Femur (tissue), 1 donor: Measurements from ENCODE around the gene ALOX5AP.

Experiments
- DNase-seq: peaks from one replicate; pipeline ENCODE4 v3.0.0-alpha.2; 2017

The ALOX5AP gene

DNA sequence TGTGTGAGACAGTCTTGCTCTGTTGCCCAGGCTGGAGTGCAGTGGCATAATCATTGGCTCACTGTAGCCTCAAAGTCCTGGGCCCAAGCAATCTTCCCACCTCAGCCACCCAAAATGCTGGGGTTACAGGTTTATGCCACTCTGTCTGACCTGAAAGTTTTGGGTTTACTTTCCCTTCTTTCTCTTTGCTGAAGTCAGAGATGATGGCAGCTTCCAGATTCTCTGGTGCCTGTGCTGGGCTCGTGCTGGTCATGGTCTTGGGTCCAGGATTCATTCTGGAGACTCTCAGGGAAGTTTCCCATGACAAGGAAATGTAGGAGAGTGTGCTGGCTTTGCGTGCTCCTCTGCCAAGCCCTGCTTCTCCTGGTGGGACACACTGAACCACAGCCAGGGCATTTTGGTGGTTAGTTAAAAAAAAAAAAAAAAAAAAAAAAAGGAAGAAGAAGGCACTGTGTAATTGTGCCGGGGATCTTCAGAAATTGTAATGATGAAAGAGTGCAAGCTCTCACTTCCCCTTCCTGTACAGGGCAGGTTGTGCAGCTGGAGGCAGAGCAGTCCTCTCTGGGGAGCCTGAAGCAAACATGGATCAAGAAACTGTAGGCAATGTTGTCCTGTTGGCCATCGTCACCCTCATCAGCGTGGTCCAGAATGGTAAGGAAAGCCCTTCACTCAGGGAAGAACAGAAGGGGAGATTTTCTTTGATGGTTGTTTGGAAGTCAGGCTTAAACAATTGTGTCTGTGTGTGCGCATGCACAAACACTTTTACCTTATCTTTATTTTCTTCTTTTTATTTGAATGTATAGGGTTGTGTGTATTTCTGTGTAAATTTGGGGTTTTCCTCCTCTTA is at the start of gene ALOX5AP:
Gene ALOX5AP (plus strand): TSS at position 519 of the 847 bp plus-strand sequence. CDS start 63 bp downstream, at position 582.
- DNase-seq = no peak

DNA sequence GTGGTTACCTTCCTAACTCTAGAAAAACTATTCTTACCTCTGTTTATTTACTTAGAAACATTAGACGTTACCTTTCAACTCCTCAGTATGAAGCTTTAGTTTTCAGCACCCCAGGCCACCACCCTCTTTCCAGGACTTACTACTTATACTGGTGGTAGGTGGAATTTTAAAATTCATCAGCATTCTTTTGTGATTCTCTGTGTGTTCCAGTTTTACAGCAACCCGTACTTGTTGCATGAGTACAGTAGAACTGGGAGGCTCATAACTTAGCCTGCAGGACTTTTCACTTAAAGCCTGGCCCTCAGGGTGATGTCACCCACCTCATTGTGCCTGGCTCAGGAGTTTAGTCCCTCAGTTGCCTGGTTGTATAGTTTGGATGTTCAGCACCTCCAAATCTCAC is 49.4 kb upstream of the ALOX5AP start:
- DNase-seq = no peak

DNA sequence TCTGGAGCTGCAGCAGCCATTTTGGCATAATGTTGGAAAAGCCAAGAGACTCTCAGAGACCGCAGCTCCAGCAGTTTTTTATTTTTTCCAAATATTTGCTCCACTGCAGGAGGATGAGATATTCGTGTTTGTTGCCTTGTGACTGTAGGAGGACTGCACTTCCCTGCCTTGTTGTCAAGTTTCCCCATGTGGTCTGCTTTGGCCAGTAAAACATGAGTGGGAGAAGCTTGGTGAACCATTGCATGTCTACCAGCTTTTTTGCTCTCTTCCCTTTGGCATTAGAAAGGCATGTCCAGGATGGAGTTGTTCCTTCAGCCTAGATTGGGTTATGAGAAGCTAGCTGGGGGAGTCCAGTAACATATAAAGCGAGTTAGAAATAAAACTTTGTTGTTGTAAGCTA is 47.7 kb upstream of the ALOX5AP start:
- no peak for DNase-seq

DNA sequence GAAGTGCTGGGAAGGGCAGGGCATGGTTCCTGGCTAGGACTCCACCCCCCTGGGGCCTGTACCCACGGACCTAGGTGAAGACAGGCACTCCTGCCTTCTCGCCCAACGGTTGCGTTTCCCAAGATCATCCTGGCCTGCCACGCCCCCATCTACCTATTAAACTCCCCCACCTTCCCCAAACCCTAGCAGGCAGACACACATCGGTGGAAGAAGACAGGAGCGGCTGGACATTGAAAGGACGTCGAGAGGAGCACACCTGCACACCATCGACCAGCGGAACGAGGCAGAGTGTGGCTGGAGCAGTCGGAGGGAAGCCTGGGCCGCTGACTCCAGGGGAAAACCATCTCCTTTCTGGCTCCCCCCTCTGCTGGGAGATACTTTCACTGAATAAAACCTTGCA is 45.6 kb upstream of the ALOX5AP start:
- DNase-seq = no peak

DNA sequence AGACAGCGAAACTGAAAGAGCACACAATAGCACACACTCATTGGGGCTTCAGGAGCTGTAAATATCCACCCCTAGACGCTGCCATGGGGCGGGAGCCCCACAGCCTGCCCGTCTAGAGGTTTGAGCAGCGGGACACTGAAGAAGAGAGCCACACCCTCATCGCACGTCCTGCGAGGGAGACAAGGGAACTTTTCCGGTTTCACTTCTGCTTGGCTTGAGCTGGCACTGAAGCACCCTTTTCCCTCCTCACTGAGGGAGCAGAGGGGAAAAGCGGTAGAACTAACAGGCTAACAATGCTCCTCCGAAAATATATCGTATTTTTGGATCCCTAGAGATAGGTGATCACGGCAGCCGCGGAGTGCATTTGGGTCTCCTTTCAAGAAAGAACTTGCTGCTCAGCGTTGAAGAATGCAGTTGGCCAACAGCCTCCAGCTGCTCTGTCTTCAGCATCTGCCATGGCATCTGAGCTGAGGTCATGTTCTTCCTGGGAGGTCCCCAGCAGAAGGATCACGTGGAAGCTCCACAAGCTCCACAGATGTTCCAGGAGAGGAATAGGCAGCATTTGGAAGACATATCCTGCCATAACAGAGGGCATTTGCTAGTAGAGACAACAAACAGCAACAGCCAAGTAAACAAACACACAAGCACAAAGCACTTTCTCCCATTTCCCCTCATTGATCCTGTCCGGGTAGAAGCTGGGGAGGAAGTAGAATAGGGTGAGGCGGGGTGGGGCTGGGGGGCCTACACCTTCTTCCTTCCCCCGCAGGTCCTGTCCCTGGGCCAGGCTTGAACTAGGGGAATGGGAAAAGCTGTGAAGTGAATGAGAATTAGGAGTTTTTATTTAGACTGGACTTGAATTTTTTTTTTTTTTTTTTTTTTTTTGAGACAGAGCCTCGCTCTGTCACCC is 44.8 kb upstream of the ALOX5AP start:
- peak; percentile 86 for DNase-seq

DNA sequence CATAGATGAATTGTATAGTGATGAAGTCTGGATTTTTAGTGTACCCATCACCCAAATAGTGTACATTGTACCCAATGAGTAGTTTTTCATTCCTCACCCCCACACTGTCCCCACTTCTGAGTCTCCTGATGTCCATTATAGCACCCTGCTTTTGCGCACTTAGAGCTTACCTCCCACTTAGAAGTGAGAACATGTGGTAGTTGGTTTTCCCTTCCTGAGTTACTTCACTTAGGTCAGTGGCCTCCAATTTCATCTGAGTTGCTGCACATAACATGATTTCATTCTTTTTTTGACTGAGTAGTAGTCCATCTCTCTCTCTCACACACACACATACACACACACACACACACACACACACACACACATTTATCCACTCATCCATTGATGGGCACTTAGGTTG is 43.2 kb upstream of the ALOX5AP start:
- DNase-seq = no peak

DNA sequence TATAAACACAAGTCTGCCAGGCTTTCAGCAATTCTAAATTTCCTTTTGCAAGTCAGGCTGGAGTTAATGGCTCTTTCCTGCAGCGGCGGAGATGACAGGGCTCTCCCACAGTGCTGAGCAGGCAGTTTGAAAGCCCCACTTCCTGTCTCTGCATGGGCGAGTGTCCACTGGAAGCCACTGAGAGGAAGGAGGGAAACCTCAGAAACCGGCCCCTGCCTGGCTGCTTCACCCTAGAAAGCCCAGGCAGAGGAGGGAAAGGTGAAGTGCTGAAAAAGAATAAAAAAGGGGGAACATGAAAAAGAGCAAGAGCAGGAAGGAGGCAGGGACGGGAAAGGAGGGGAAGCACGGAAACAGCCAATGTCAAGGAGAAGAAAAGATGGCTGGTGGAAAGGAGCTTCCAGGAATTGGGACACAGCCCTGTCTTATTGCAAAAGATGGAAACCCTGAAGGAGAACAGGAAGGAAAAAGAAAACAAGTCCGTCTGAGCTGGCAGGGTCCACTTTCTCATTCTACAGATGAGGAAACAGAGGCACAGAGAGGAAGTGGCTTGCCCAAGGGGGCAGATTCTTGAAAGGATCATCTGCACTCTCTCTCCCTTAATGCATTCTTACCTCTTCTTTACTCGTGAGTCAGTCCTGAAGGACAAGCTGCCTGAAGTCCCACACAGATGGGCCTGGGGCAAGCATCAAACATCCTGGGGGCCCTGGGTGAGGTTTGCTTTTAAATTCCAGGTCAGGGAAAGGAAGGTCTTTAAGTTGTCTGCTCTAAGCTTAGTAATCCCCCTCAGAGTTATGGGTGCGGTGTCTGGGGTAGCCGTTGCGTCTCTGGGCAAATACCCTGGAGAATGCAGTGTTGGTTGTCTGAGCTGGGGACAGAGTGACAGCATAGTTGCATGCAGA is 38.8 kb upstream of the ALOX5AP start:
- peak; percentile 78 for DNase-seq

- no peak for DNase-seq
Measured at GRCh38 chr13:30697177-30697953, 38.0 kb upstream of the ALOX5AP start.

DNA sequence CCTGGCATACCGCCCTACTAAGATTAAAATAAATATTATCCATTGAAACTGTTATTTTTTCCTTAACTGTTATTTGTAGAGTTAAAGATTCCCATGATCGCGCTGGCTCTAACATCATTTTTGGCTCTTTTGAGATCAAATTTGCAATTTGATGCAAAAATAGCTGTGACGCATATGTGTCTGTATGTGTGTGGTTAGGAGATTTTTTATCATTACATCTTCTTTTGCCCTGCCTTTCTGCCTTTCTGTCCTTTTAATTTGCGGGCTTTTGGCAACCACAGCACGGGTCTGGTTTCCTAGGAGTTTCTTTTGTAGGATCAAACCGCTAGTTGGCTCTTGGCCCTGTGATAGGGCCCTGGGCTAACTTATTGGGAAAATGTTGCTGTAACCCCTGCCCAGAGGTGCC is 37.3 kb upstream of the ALOX5AP start:
- peak; percentile 72 for DNase-seq

DNA sequence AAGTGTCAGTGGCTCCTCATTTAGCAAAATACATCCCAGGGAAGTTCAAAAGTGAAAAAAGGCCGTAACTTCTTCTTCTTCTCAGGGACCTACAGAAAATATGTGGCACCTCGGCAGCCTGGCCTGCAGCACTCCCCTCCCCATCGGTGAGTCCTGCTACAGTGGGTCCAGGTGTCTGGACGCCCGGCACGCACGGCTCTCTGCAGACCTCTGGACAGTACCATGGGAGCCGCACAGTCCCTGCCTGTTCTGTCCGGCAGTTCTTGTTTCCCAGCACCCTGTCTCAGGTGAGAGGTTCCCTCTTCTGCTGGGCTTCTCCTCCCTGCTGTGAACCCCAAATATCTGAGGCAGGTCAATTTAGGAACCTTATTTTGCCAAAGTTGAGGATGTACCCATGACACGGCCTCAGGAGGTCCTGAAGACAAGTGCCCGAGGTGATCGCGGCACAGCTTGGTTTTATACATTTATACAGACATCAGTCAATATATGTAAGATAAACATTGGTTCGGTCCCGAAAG is 36.8 kb upstream of the ALOX5AP start:
- DNase-seq = no peak

- no peak for DNase-seq
Measured at GRCh38 chr13:30700364-30700763, 35.0 kb upstream of the ALOX5AP start.

- DNase-seq = no peak
Measured at GRCh38 chr13:30702006-30702405, 33.3 kb upstream of the ALOX5AP start.

DNA sequence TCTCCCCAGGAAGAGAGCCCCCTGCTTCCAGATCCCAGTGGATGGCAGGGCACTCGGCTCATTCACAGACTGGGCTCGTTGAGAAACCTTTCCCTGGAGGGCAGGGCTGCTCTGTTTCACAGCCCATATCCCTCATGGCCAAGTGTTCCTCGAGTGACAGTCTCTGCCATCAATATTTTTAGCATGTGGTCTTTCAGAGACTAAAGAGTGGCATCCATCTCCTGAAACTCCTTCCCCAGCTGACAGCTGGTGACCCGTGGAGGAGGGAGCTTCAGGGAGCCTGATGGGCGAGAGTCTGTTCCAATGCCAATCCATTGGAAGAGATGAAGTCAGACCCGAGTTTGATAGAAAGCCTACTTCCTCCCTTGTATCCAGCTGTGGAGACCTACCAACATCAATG is 30.7 kb upstream of the ALOX5AP start:
- DNase-seq = no peak

- no peak for DNase-seq
Measured at GRCh38 chr13:30705680-30706079, 29.7 kb upstream of the ALOX5AP start.

GRCh38 chr13:30708541-30708940 is 26.8 kb upstream of the ALOX5AP start:
- DNase-seq = no peak

GRCh38 chr13:30710442-30710841 is 24.9 kb upstream of the ALOX5AP start:
- DNase-seq = no peak

GRCh38 chr13:30711375-30711774 is 24.0 kb upstream of the ALOX5AP start:
- DNase-seq = no peak

GRCh38 chr13:30711837-30712236 is 23.5 kb upstream of the ALOX5AP start:
- no peak for DNase-seq

- DNase-seq = peak; percentile 59
Measured at GRCh38 chr13:30712536-30713532, 22.5 kb upstream of the ALOX5AP start.

- DNase-seq = no peak
Measured at GRCh38 chr13:30714629-30715371, 20.5 kb upstream of the ALOX5AP start.
